SK-N-SH treated with all-trans-retinoic acid at 6 μM for 48 hours (cell line): ENCODE results near the gene ASB10.

Experiments used
- ARNTL ChIP-seq: fragments of 450-650 bp; formaldehyde crosslinking; IDR thresholded peaks from 2 replicates; pipeline ENCODE4 v1.5.0; 2020; ENCODE audit warnings: low read depth, mild to moderate bottlenecking, moderate library complexity, borderline replicate concordance
- ISL1 ChIP-seq: fragments of 250-450 bp; sonication (Bioruptor Pico); IDR thresholded peaks from 2 replicates; pipeline ENCODE4 v2.1.2; 2022; ENCODE audit warnings: mild to moderate bottlenecking, moderate library complexity
- RARB ChIP-seq: fragments of 250-450 bp; sonication (Bioruptor Pico); IDR thresholded peaks from 2 replicates; pipeline ENCODE4 v1.8.0; 2021; ENCODE audit warnings: mild to moderate bottlenecking, moderate library complexity
- SNAI2 ChIP-seq: fragments of 250-450 bp; sonication (Bioruptor Pico); IDR thresholded peaks from 2 replicates; pipeline ENCODE4 v1.5.0; 2020; ENCODE audit warnings: mild to moderate bottlenecking, moderate library complexity
- TOX ChIP-seq: fragments of 250-450 bp; sonication (Bioruptor Pico); IDR thresholded peaks from 2 replicates; pipeline ENCODE4 v1.8.0; 2021; ENCODE audit warnings: mild to moderate bottlenecking, moderate library complexity, borderline replicate concordance
- ZFP3 ChIP-seq: fragments of 250-450 bp; sonication (Bioruptor Pico); IDR thresholded peaks from 2 replicates; pipeline ENCODE4 v1.5.0; 2020; ENCODE audit warnings: mild to moderate bottlenecking, moderate library complexity
- ZFP30 ChIP-seq: fragments of 450-650 bp; formaldehyde crosslinking; IDR thresholded peaks from 2 replicates; pipeline ENCODE4 v1.5.0; 2022; ENCODE audit warnings: mild to moderate bottlenecking, moderate library complexity
- TF ChIP-seq, protein P1 (sequence below): fragments of 250-450 bp; sonication (Bioruptor Pico); IDR thresholded peaks from 2 replicates; pipeline ENCODE4 v1.8.0; 2020; ENCODE audit warnings: mild to moderate bottlenecking, moderate library complexity, borderline replicate concordance
- TF ChIP-seq, protein P2 (sequence below): fragments of 250-450 bp; sonication (Bioruptor Pico); IDR thresholded peaks from 2 replicates; pipeline ENCODE4 v1.5.1; 2020; ENCODE audit warnings: low read depth, mild to moderate bottlenecking, moderate library complexity

DNA sequence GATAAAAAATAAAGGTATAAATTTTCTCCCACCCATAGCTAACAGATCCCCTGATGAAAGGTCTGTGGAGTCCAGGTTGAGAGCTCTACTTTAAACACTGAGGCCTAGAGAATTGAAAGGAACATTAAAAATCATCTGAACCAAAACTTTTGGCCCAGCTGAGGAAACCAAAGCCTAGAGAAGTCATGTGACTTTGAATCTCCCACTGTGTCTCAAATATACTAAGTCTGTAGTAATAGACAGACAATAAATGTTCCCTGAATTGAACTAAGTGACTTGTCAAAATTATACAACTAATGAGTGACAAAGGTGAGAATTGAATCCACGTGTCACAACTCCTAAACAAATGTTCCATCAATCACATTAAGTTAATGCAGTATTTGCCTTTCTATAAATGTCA, 25.3 kb downstream of the ASB10 start:
- TF ChIP-seq ARNTL: no peak
- TF ChIP-seq ISL1: no peak
- TF ChIP-seq, protein P1, sequence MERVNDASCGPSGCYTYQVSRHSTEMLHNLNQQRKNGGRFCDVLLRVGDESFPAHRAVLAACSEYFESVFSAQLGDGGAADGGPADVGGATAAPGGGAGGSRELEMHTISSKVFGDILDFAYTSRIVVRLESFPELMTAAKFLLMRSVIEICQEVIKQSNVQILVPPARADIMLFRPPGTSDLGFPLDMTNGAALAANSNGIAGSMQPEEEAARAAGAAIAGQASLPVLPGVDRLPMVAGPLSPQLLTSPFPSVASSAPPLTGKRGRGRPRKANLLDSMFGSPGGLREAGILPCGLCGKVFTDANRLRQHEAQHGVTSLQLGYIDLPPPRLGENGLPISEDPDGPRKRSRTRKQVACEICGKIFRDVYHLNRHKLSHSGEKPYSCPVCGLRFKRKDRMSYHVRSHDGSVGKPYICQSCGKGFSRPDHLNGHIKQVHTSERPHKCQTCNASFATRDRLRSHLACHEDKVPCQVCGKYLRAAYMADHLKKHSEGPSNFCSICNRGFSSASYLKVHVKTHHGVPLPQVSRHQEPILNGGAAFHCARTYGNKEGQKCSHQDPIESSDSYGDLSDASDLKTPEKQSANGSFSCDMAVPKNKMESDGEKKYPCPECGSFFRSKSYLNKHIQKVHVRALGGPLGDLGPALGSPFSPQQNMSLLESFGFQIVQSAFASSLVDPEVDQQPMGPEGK (CRISPR knock-in tag): no peak
- no peak for TF ChIP-seq ZFP3 (CRISPR knock-in tag)
- TF ChIP-seq, protein P2, sequence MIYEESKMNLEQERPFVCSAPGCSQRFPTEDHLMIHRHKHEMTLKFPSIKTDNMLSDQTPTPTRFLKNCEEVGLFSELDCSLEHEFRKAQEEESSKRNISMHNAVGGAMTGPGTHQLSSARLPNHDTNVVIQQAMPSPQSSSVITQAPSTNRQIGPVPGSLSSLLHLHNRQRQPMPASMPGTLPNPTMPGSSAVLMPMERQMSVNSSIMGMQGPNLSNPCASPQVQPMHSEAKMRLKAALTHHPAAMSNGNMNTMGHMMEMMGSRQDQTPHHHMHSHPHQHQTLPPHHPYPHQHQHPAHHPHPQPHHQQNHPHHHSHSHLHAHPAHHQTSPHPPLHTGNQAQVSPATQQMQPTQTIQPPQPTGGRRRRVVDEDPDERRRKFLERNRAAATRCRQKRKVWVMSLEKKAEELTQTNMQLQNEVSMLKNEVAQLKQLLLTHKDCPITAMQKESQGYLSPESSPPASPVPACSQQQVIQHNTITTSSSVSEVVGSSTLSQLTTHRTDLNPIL (CRISPR knock-in tag): no peak
- TF ChIP-seq SNAI2 (CRISPR knock-in tag): no peak
- no peak for TF ChIP-seq ZFP30 (CRISPR knock-in tag)
- no peak for TF ChIP-seq RARB (CRISPR knock-in tag)
- TF ChIP-seq TOX (CRISPR knock-in tag): no peak
